Endothelial cell of umbilical vein (primary cell): ENCODE data around the gene NR3C1. TPM values are rescaled to one million over a fixed set of nuclear protein-coding genes. Genes with fewer than 3 reads are reported as not detected.

Experiments used
- BruUV-seq: library from RNA; stranded (reverse); fragments of 400-500 nt; replicated peaks from 2 replicates; lab custom pipeline; 2021; lab: Mats Ljungman, UMichigan
- CTCF ChIA-PET: fragments of 300-600, 350-600 bp; sonication (Branson Sonifier 250); formaldehyde crosslinking; loops from one replicate; lab custom pipeline; 2021; ENCODE audit warnings: antibody characterized with exemption, inconsistent platforms; lab: Charles Lee
- POLR2A ChIA-PET: fragments of 300-600, 350-600 bp; sonication (Branson Sonifier 250); formaldehyde crosslinking; loops from one replicate; lab custom pipeline; 2021; ENCODE audit warnings: antibody characterized with exemption, inconsistent platforms; lab: Charles Lee
- DNase-seq: peaks from one replicate; pipeline ENCODE4 v3.0.0-alpha.2; 2011; ENCODE audit warnings: low read depth, low spot score
- FAIRE-seq: peaks from 2 replicates; lab custom pipeline; 2011; peaks lifted over from hg19 to GRCh38; lab: Jason Lieb, UNC
- H2AFZ ChIP-seq: 2 replicates; pipeline ENCODE4 v1.6.0; 2012; ENCODE audit warnings: low read depth, low read length, control low read depth, inconsistent platforms
- H3K27ac ChIP-seq: 2 replicates; pipeline ENCODE4 v1.5.1; 2011; ENCODE audit warnings: low read depth, mild to moderate bottlenecking, control low read depth, low read length, moderate library complexity; ENCODE audit not compliant: insufficient read depth
- H3K27me3 ChIP-seq, 2 experiments: 2 replicates each; pipeline versions ENCODE4 v1.6.0 to v1.6.1; 2011; ENCODE audit warnings: low read length in 2 of 2, mixed read lengths in 1 of 2; ENCODE audit not compliant: control insufficient read depth in 2 of 2, insufficient read depth in 2 of 2
- H3K36me3 ChIP-seq, 2 experiments: 2 replicates in 1 of 2; 3 replicates in 1 of 2; pipeline ENCODE4 v1.5.1; 2011; ENCODE audit warnings: low read length in 2 of 2, mild to moderate bottlenecking in 1 of 2, moderate library complexity in 1 of 2; ENCODE audit not compliant: control insufficient read depth in 2 of 2, insufficient read depth in 2 of 2; ENCODE audit errors: extremely low read depth in 1 of 2
- H3K4me1 ChIP-seq: 3 replicates; pipeline ENCODE4 v1.5.1; 2011; ENCODE audit warnings: mild to moderate bottlenecking, low read length; ENCODE audit not compliant: control insufficient read depth, insufficient read depth; ENCODE audit errors: extremely low read depth
- H3K4me2 ChIP-seq: 2 replicates; pipeline ENCODE4 v1.6.1; 2011; ENCODE audit warnings: low read length, control low read depth, mixed read lengths; ENCODE audit not compliant: insufficient read depth
- H3K4me3 ChIP-seq, 3 experiments: fragments of 200-600 bp in 1 of 3; sonication (generic), shearing (Covaris generic) in 1 of 3; replicated peaks in 1 of 3; 2 replicates each; pipeline ENCODE4 v1.5.1; 2011 to 2016; ENCODE audit warnings: control low read depth in 3 of 3, low read length in 3 of 3, mild to moderate bottlenecking in 2 of 3, inconsistent platforms in 1 of 3, low read depth in 1 of 3, moderate library complexity in 1 of 3; ENCODE audit not compliant: insufficient read depth in 1 of 3
- H3K79me2 ChIP-seq: 2 replicates; pipeline ENCODE4 v1.6.0; 2012; ENCODE audit warnings: low read length, inconsistent platforms; ENCODE audit not compliant: control insufficient read depth, insufficient read depth
- H3K9ac ChIP-seq: replicated peaks from 2 replicates; pipeline ENCODE3; 2011; ENCODE audit warnings: low read length, control low read depth; ENCODE audit not compliant: insufficient read depth; ENCODE audit errors: extremely low read depth
- H3K9me1 ChIP-seq: replicated peaks from 3 replicates; pipeline ENCODE4 v1.6.0; 2011; ENCODE audit warnings: mild to moderate bottlenecking, low read length; ENCODE audit not compliant: control insufficient read depth, insufficient read depth; ENCODE audit errors: extremely low read depth
- H3K9me3 ChIP-seq: replicated peaks from 2 replicates; pipeline ENCODE4 v1.5.1; 2012; ENCODE audit warnings: low read length, inconsistent platforms; ENCODE audit not compliant: control insufficient read depth, insufficient read depth
- H4K20me1 ChIP-seq: replicated peaks from 2 replicates; pipeline ENCODE3; 2011; ENCODE audit warnings: mild to moderate bottlenecking, low read length; ENCODE audit not compliant: control insufficient read depth, insufficient read depth; ENCODE audit errors: extremely low read depth
- EZH2 ChIP-seq: IDR thresholded peaks from 2 replicates; pipeline ENCODE4 v1.6.1; 2012; ENCODE audit warnings: borderline replicate concordance, low read depth, mild to moderate bottlenecking, moderate library complexity, low read length, inconsistent platforms; ENCODE audit not compliant: severe bottlenecking
- FOS ChIP-seq: IDR thresholded peaks from 2 replicates; pipeline ENCODE4 v1.6.1; 2011; ENCODE audit warnings: mild to moderate bottlenecking, low read length, moderate library complexity, borderline replicate concordance; ENCODE audit not compliant: insufficient read depth
- GATA2 ChIP-seq: IDR thresholded peaks from 2 replicates; pipeline ENCODE4 v1.7.0; 2011; ENCODE audit warnings: low read depth, mild to moderate bottlenecking, moderate library complexity, mixed read lengths, low read length; ENCODE audit not compliant: insufficient read length, insufficient read depth
- JUN ChIP-seq: IDR thresholded peaks from 2 replicates; pipeline ENCODE4 v1.6.1; 2011; ENCODE audit warnings: borderline replicate concordance, low read depth; ENCODE audit not compliant: insufficient read length, insufficient read depth
- MAX ChIP-seq: IDR thresholded peaks from 2 replicates; pipeline ENCODE4 v1.6.1; 2011; ENCODE audit not compliant: insufficient read depth, insufficient read length
- MYC ChIP-seq: IDR thresholded peaks from one replicate; pipeline ENCODE4 v1.6.1; 2011; ENCODE audit warnings: mild to moderate bottlenecking, low read depth, low read length
- POLR2A ChIP-seq: IDR thresholded peaks from 2 replicates; pipeline ENCODE4 v1.6.1; 2012; ENCODE audit warnings: low read depth, mild to moderate bottlenecking, control low read depth, low read length
- POLR2AphosphoS5 ChIP-seq: IDR thresholded peaks from 2 replicates; pipeline ENCODE4 v1.6.1; 2012; ENCODE audit warnings: low read depth, mild to moderate bottlenecking, control low read depth, low read length, moderate library complexity; ENCODE audit not compliant: insufficient read depth
- dilution Hi-C: fragments of 300-500 bp; cut with MboI; formaldehyde crosslinking; loops from one replicate; pipeline ENCODE4 v1.15.0; 2019; ENCODE audit warnings: low sequenced_read_pairs; ENCODE audit not compliant: extremely low pct_ligation_motif_present
- intact Hi-C: fragments of 100-400 bp; cut with micrococcal nuclease; formaldehyde crosslinking; loops from one replicate; pipeline ENCODE4 v1.10.0; 2022
- polyA plus RNA-seq, 4 experiments: library from polyadenylated mRNA; depleted of rRNA in 3 of 4; stranded (reverse) in 3 of 4; unstranded in 1 of 4; fragments of >200 nt; gene quantifications; 2 replicates each; pipeline versions ENCODE4 v1.2.1 to v1.2.3, GENCODE V29; 2011 to 2012; ENCODE audit warnings: missing spikeins in 1 of 4
- total RNA-seq: library from RNA; stranded (reverse); gene quantifications from 2 replicates; pipeline ENCODE4 v1.2.3, GENCODE V29; 2021
- TF ChIP-seq, protein P1 (sequence below), 2 donors: IDR thresholded peaks; 1 replicate in 1 of 2; 2 replicates in 1 of 2; pipeline ENCODE4 v1.5.1; 2011; ENCODE audit warnings: low read length in 2 of 2, mild to moderate bottlenecking in 2 of 2, moderate library complexity in 2 of 2, control low read depth in 1 of 2, inconsistent platforms in 1 of 2, low read depth in 1 of 2; ENCODE audit not compliant: insufficient read depth in 1 of 2; ENCODE audit errors: extremely low read depth in 1 of 2

NR3C1 gene
- total and polyA plus RNA-seq, 2 donors (not counting 3 experiments of a cell fraction or from before 2014, with no cell fraction given), result 4.1 to 17.0 TPM

DNA sequence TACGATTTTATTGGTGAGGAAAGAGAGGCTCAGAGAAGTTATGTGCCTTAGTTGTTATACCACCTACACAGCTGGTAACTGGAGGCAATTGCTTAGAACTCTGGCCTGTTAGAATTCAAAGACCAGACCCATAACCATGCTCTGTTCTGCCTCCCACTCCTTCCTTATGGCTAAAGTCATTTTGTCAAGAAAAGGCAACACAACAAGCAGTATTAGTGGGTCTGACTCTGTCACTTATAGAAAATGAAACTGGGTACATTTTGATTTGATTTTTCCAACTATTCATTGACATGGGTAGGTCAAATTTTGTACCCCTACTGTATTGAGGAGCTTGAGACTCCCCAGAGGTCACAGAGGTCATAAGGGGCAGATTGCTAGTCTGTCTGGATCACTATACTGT, 44.5 kb upstream of the NR3C1 start:
- H3K4me1 ChIP-seq, result no peaks in the 10 kb centered on the region
- H3K9me3 ChIP-seq, result no peaks in the 10 kb centered on the region
- FAIRE-seq (no peak), DNase-seq (no peak)
- no peak overlapping the region for H3K4me3 ChIP-seq
- H2AFZ ChIP-seq, result no peak overlapping the region
- H3K4me2 ChIP-seq, result no peak overlapping the region
- H3K36me3 ChIP-seq, result no peaks in the 10 kb centered on the region
- BruUV-seq, result no TSS peak
- ChIA-PET POLR2A (no interaction called here), CTCF (no interaction called here)
- no peaks in the 10 kb centered on the region for H3K79me2 ChIP-seq
- no peaks in the 10 kb centered on the region for H3K9me1 ChIP-seq
- intact Hi-C loops (no loop called here), dilution Hi-C loops (no loop called here)
- no peaks in the 10 kb centered on the region for H3K27me3 ChIP-seq
- H3K9ac ChIP-seq, result no peak overlapping the region
- H4K20me1 ChIP-seq, result no peaks in the 10 kb centered on the region
- H3K27ac ChIP-seq, result no peak overlapping the region
- TF ChIP-seq FOS, result no peak

- H3K9me3 ChIP-seq, result no peaks in the 10 kb centered on the region
- H3K79me2 ChIP-seq, result no peaks in the 10 kb centered on the region
- H3K4me3 ChIP-seq, result no peak overlapping the region
- H3K4me1 ChIP-seq, result no peaks in the 10 kb centered on the region
- dilution Hi-C loops (no loop called here), intact Hi-C loops (no loop called here)
- no peaks in the 10 kb centered on the region for H3K27me3 ChIP-seq
- no peak overlapping the region for H3K4me2 ChIP-seq
- H3K9me1 ChIP-seq, result no peaks in the 10 kb centered on the region
- ChIA-PET POLR2A (no interaction called here), CTCF (interaction anchor here (0.6 to 0.7 kb wide), 3 partner anchors 215 to 509 kb away, joined by 3 read pairs; no protein-coding TSS in a partner anchor)
- FAIRE-seq, result no peak
- no peak overlapping the region for H3K27ac ChIP-seq
- no peak overlapping the region for H3K9ac ChIP-seq
- TF ChIP-seq MYC, result no peak
- TF ChIP-seq, protein P1, sequence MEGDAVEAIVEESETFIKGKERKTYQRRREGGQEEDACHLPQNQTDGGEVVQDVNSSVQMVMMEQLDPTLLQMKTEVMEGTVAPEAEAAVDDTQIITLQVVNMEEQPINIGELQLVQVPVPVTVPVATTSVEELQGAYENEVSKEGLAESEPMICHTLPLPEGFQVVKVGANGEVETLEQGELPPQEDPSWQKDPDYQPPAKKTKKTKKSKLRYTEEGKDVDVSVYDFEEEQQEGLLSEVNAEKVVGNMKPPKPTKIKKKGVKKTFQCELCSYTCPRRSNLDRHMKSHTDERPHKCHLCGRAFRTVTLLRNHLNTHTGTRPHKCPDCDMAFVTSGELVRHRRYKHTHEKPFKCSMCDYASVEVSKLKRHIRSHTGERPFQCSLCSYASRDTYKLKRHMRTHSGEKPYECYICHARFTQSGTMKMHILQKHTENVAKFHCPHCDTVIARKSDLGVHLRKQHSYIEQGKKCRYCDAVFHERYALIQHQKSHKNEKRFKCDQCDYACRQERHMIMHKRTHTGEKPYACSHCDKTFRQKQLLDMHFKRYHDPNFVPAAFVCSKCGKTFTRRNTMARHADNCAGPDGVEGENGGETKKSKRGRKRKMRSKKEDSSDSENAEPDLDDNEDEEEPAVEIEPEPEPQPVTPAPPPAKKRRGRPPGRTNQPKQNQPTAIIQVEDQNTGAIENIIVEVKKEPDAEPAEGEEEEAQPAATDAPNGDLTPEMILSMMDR (IDR thresholded peaks at IDR 0.05; ENCODE audit: extremely low read depth in 1 of 2, insufficient read depth in 1 of 2, low read depth in 1 of 2, low read length in 2 of 2), result no peak
- TF ChIP-seq MAX, result no peak
- no peak for TF ChIP-seq JUN
- no peak for TF ChIP-seq POLR2AphosphoS5
- no peak for TF ChIP-seq FOS
- no peak for TF ChIP-seq GATA2
- no peak for TF ChIP-seq POLR2A
- no peak for TF ChIP-seq EZH2
- H2AFZ ChIP-seq, result no peak overlapping the region
- no peaks in the 10 kb centered on the region for H4K20me1 ChIP-seq
- no peak for DNase-seq
- H3K36me3 ChIP-seq, result no peaks in the 10 kb centered on the region
- no TSS peak for BruUV-seq
Measured at GRCh38 chr5:143446535-143447226, 43.2 kb upstream of the NR3C1 start.
